Retinal pigment epithelial cell (primary cell): Measurements from ENCODE around the gene CLEC16A.

ENCODE experiments used
- DNase-seq: peaks from one replicate; pipeline ENCODE4 v3.0.0-alpha.2; 2010; ENCODE audit warnings: low read depth
- H3K4me3 ChIP-seq: 2 replicates; pipeline ENCODE4 v1.5.1; 2011; ENCODE audit warnings: mild to moderate bottlenecking, low read length, control low read depth, moderate library complexity
- CTCF ChIP-seq: conservative IDR thresholded peaks from 2 replicates; pipeline ENCODE4 v1.5.1; 2011; ENCODE audit warnings: low read depth, low read length, control low read depth, inconsistent platforms

The CLEC16A gene

GRCh38 chr16:11056090-11056992 is 112.0 kb downstream of the CLEC16A start:
- H3K4me3 ChIP-seq: no peak overlapping the region
- no peak for DNase-seq
- TF ChIP-seq CTCF: no peak

GRCh38 chr16:11056993-11057649 is 112.8 kb downstream of the CLEC16A start:
- DNase-seq: no peak
- no peak overlapping the region for H3K4me3 ChIP-seq
- no peak for TF ChIP-seq CTCF

GRCh38 chr16:11057711-11058345 is 113.5 kb downstream of the CLEC16A start:
- no peak for TF ChIP-seq CTCF
- no peak overlapping the region for H3K4me3 ChIP-seq
- no peak for DNase-seq

- DNase-seq: no peak
- H3K4me3 ChIP-seq: no peak overlapping the region
- no peak for TF ChIP-seq CTCF
These were observed 114.5 kb downstream of the CLEC16A start for GRCh38 chr16:11058832-11059231.

- no peak overlapping the region for H3K4me3 ChIP-seq
- no peak for TF ChIP-seq CTCF
- DNase-seq: no peak
These were observed 115.2 kb downstream of the CLEC16A start for GRCh38 chr16:11059588-11059987.

GRCh38 chr16:11060364-11060763 is 116.0 kb downstream of the CLEC16A start:
- no peak for DNase-seq
- no peak overlapping the region for H3K4me3 ChIP-seq
- TF ChIP-seq CTCF: no peak
